AG04450 (cell line): Measurements from ENCODE around the gene EFCAB6. TPM values are rescaled to one million over a fixed set of nuclear protein-coding genes. Genes with fewer than 3 reads are reported as not detected.
A peak's percentile ranks its signal among the peaks of the same experiment; 100 is the strongest.

Experiments
- CTCF ChIA-PET: fragments of 300-600, 350-600 bp; formaldehyde crosslinking; extraction: SDS; loops from one replicate; lab custom pipeline; 2022; ENCODE audit warnings: antibody characterized with exemption, inconsistent platforms; lab: Charles Lee
- POLR2A ChIA-PET: fragments of 350-600 bp; formaldehyde crosslinking; extraction: SDS; loops from one replicate; lab custom pipeline; 2021; ENCODE audit warnings: antibody characterized with exemption, inconsistent platforms; lab: Yijun Ruan, JAX
- DNase-seq: peaks from one replicate; pipeline ENCODE4 v3.0.0-alpha.2; 2011; ENCODE audit warnings: low read depth, low spot score
- H3K27ac ChIP-seq: one replicate; pipeline ENCODE4 v1.5.1; 2012; ENCODE audit warnings: low read depth, low read length, control low read depth
- H3K27me3 ChIP-seq: one replicate; pipeline ENCODE4 v1.6.0; 2012; ENCODE audit warnings: low read length; ENCODE audit not compliant: control insufficient read depth, insufficient read depth
- H3K4me3 ChIP-seq: 2 replicates; pipeline ENCODE4 v1.5.1; 2011; ENCODE audit warnings: mild to moderate bottlenecking, low read depth, low read length, control low read depth
- H3K9me3 ChIP-seq: 2 replicates; pipeline ENCODE4 v1.5.1; 2012; ENCODE audit warnings: low read length; ENCODE audit not compliant: control insufficient read depth, insufficient read depth
- polyA minus RNA-seq: library from RNA; depleted of rRNA, polyadenylated mRNA; stranded (reverse); fragments of >200 nt; gene quantifications from 2 replicates; pipeline ENCODE4 v1.2.3, GENCODE V29; 2011; rRNA and poly(A)+ RNA removed
- polyA plus RNA-seq: library from polyadenylated mRNA; depleted of rRNA; stranded (reverse); fragments of >200 nt; gene quantifications from 2 replicates; pipeline ENCODE4 v1.2.3, GENCODE V29; 2011; rRNA removed
- TF ChIP-seq, protein P1 (sequence below): IDR thresholded peaks from 2 replicates; pipeline ENCODE4 v1.5.1; 2011; ENCODE audit warnings: low read depth, low read length, control low read depth, inconsistent platforms

The EFCAB6 gene
- 0.92 and 1.4 TPM in 2 replicates for polyA plus RNA-seq
- 0.46 and 0.74 TPM in 2 replicates for polyA minus RNA-seq

GRCh38 chr22:43812149-43812842 is at the start of gene EFCAB6:
Gene EFCAB6, minus strand, starts transcription at chr22:43812305. Its CDS starts 29,987 bp downstream, at chr22:43782318.
- POLR2A ChIA-PET: no interaction called here
- peak within 1 kb of the TSS; percentile 61 for H3K27ac ChIP-seq
- peak; percentile 77 for DNase-seq
- H3K4me3 ChIP-seq: peak within 1 kb of the TSS; percentile 93
- H3K27me3 ChIP-seq: no peaks in the 10 kb centered on the region
- CTCF ChIA-PET: interaction anchor here (1.2 kb wide), 2 partner anchors 15 to 581 kb away, joined by 4 to 6 read pairs; no protein-coding TSS in a partner anchor
- H3K9me3 ChIP-seq: no peaks in the 10 kb centered on the region
- TF ChIP-seq, protein P1, sequence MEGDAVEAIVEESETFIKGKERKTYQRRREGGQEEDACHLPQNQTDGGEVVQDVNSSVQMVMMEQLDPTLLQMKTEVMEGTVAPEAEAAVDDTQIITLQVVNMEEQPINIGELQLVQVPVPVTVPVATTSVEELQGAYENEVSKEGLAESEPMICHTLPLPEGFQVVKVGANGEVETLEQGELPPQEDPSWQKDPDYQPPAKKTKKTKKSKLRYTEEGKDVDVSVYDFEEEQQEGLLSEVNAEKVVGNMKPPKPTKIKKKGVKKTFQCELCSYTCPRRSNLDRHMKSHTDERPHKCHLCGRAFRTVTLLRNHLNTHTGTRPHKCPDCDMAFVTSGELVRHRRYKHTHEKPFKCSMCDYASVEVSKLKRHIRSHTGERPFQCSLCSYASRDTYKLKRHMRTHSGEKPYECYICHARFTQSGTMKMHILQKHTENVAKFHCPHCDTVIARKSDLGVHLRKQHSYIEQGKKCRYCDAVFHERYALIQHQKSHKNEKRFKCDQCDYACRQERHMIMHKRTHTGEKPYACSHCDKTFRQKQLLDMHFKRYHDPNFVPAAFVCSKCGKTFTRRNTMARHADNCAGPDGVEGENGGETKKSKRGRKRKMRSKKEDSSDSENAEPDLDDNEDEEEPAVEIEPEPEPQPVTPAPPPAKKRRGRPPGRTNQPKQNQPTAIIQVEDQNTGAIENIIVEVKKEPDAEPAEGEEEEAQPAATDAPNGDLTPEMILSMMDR: no peak

GRCh38 chr22:43861529-43861928 is 49.4 kb upstream of the EFCAB6 start:
- Histone ChIP-seq H3K27me3 (peaks cover 14% of the 10 kb centered on the region), H3K9me3 (no peaks in the 10 kb centered on the region; the same call in 1 of the 2 replicates), H3K27ac (no peak overlapping the region), H3K4me3 (no peak overlapping the region)
- TF ChIP-seq, protein P1: no peak
- DNase-seq: no peak
- ChIA-PET CTCF (no interaction called here), POLR2A (no interaction called here)

GRCh38 chr22:43860831-43861230 is 48.7 kb upstream of the EFCAB6 start:
- TF ChIP-seq, protein P1: no peak
- no peak overlapping the region for H3K27ac ChIP-seq
- CTCF ChIA-PET: no interaction called here
- H3K27me3 ChIP-seq: peaks cover 14% of the 10 kb centered on the region
- H3K4me3 ChIP-seq: no peak overlapping the region
- no peak for DNase-seq
- H3K9me3 ChIP-seq: no peaks in the 10 kb centered on the region; the same call in 1 of the 2 replicates
- POLR2A ChIA-PET: no interaction called here

GRCh38 chr22:43860126-43860525 is 48.0 kb upstream of the EFCAB6 start:
- no peak for DNase-seq
- TF ChIP-seq, protein P1: no peak
- ChIA-PET CTCF (no interaction called here), POLR2A (no interaction called here)
- Histone ChIP-seq H3K27me3 (peaks cover 14% of the 10 kb centered on the region), H3K9me3 (no peaks in the 10 kb centered on the region; the same call in 1 of the 2 replicates), H3K4me3 (no peak overlapping the region), H3K27ac (no peak overlapping the region)

GRCh38 chr22:43859621-43860020 is 47.5 kb upstream of the EFCAB6 start:
- TF ChIP-seq, protein P1: no peak
- Histone ChIP-seq H3K27me3 (peaks cover 15% of the 10 kb centered on the region), H3K4me3 (no peak overlapping the region), H3K27ac (no peak overlapping the region), H3K9me3 (no peaks in the 10 kb centered on the region; the same call in 1 of the 2 replicates)
- DNase-seq: no peak
- ChIA-PET POLR2A (no interaction called here), CTCF (no interaction called here)
